GM12873 (cell line): ENCODE results near the gene SPACA7.

Experiments
- TF ChIP-seq, protein P1 (sequence below): IDR thresholded peaks from 2 replicates; pipeline ENCODE4 v1.5.1; 2012; ENCODE audit warnings: low read depth, mild to moderate bottlenecking, moderate library complexity, low read length, control low read depth; ENCODE audit not compliant: insufficient read depth; ENCODE audit errors: missing control alignments

SPACA7 gene

DNA sequence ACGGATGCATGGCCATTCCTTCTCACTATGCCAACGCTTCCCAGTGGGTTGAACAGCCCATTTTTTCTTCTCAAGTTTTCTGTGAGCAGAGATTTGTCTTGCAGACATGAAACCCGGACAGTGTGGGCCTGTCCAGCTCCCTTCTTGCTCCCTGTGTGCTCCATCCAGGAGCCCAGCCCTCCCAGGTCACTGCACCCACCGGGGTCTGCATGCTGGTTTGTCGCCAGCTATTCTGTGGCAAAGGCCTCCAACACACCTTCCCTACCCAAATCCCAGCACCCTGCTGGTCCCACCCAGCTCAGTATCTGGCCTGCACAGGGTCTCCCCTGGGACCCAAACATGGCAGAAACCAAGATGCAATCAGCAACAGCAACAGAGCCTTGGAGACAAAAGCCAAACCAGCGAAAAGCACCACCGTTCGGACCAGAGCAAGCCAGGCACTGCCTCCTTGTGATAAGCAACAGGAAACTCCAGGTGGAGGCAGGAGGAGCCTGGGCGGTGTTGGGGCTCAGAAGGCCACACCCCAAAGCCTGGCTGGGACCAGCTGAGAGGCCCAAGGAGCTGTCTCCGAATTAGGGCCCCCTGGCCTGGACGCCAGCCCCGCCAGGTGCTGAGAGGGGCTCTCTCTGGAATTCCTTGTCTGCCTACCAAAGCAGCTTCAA lies 12.2 kb upstream of the SPACA7 start:
- TF ChIP-seq, protein P1, sequence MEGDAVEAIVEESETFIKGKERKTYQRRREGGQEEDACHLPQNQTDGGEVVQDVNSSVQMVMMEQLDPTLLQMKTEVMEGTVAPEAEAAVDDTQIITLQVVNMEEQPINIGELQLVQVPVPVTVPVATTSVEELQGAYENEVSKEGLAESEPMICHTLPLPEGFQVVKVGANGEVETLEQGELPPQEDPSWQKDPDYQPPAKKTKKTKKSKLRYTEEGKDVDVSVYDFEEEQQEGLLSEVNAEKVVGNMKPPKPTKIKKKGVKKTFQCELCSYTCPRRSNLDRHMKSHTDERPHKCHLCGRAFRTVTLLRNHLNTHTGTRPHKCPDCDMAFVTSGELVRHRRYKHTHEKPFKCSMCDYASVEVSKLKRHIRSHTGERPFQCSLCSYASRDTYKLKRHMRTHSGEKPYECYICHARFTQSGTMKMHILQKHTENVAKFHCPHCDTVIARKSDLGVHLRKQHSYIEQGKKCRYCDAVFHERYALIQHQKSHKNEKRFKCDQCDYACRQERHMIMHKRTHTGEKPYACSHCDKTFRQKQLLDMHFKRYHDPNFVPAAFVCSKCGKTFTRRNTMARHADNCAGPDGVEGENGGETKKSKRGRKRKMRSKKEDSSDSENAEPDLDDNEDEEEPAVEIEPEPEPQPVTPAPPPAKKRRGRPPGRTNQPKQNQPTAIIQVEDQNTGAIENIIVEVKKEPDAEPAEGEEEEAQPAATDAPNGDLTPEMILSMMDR: no peak

DNA sequence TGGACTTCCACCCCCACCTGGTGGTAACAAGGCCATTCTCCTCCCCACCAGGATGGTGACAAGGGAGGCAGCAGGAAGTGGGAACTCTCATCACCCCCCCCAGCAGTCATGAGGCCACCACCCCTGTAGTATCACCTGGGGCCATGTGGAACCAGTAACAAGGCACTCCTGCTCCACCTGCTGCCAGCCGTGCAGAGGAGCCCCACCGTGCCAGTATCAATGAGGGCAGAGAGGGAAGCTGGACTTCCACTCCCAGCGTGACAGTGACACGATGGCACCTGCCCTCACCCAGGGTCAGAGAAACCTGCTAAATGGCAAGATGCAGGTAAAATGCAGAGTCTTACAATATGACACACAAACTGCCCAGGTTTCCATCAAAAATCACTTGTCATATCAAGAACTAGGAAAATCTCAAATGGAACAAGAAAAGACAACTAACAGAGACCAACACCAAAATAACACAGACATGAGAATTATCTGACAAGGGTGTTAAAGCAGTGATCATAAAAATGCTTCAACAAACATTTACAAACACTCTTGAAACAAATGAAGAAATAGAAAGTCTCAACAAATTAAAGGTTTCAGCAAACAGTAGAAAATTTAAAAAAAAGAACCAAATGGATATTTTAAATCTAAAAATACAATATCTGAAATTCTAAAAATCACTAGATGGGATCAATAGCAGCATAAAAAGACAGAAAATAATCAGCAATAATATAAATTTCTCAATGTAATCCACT lies 9.1 kb upstream of the SPACA7 start:
- TF ChIP-seq, protein P1: no peak

DNA sequence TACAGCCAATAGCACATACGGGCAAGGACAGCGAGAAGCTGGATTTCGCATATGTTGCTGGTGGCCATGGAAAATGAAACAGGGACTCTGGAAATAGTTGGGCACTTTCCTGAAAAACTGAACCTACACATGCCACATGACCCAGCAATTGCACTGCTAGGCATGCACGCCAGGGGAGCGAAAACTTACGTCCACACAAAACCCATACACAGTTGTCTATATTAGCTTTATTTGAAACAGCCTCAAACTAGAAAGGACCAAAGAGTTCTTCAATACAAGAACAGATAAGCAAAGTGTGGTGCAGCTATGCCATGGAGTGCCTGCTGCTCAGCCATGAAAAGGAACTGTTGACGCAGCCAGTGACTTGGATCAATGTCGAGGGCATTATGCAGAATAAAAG lies 7.3 kb upstream of the SPACA7 start:
- TF ChIP-seq, protein P1: no peak

DNA sequence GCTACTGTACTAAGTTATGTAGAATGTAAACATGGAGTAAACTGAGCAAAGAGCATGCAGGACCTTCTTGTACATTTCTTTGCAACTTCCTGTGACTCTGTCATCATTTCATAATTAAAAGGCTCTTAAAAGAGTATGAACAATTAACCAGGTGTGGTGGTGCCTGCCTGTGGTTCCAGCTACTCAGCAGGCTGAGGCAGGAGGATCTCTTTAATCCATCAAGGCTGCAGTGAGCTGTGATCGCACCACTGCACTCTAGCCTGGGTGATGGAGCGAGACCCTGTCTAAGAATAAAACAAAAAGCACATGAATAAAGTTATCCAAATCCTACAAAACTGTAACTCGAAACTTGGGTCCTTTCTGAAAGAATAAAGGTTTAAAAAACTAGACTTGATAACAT lies 5.8 kb upstream of the SPACA7 start:
- TF ChIP-seq, protein P1: no peak

DNA sequence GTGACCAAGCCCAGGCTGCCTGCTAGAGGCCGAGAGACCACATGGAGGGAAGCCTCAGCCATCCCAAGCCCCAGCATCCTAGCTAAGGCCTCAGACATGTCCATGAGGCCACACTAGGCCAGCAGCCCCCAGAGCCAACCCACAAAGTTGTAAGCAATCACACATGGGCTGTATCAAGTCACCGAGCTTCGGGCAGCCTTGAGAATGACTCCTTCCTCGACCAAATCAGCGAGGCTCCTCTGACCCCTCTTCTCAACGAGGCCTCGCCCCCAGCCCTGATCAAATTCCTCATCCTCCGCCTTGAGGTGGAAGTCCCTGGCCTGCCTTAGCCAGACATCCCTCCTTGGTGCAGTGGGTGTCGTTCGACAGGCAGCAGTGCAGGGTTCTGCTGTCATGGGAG lies 1.9 kb upstream of the SPACA7 start:
- TF ChIP-seq, protein P1: no peak

DNA sequence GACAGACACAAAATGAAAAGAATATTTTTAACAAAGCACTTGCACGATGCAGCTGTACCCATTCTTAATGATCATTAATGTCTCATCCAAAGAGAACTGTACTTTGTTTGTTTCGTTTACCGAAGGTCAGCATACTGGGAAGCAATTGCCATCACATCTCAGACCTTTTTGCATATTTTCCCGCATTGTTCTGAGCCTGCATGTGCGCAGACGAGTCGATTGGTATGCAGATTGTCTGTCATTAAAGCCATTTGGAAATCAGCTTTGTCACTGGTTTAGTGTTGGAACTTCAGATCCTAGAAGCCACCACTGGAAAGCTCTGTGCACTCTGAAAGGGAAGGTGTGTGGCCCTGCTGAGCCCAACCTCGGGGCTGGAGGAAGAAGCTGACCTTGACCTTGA lies 15.6 kb downstream of the SPACA7 start:
- TF ChIP-seq, protein P1: no peak

DNA sequence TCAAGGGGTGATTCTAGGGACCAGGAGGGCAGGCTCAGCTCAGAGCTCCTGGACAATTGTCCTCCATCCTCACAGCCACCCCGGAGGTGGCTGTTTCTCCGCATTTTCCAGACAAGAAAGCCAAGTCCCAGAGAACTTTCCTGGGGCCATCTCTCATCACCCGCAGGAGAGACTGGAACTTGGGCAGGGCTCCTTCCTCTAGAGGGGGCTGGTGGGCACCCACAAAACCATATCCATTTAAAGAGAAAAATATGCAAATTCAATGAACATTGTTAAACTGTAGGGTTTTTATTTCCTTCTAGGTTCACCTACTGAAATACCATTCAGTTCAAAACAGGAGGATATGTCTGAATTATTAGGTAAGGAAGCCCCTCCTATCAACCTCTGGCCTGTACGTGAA lies 16.6 kb downstream of the SPACA7 start:
- TF ChIP-seq, protein P1: peak; percentile 2
